ENCODE measurements around the gene IGF2BP1.

IGF2BP1 gene

GRCh38 chr17:48960834-48961515, 36.2 kb upstream of the IGF2BP1 start:
- Histone ChIP-seq H4K20me1 (ENCODE audit: insufficient read depth) (no peaks in the 10 kb centered on the region), H3K27me3 (ENCODE audit: insufficient read depth, low read depth) (peaks cover 35% of the 10 kb centered on the region; the same call in 1 of the 2 replicates), H3K9ac (no peak overlapping the region), H2AFZ (ENCODE audit: low read depth) (no peak overlapping the region), H3K4me2 (no peak overlapping the region), H3K4me3 (IDR thresholded peaks at IDR 0.05; ENCODE audit: insufficient read depth, low read depth, low read length) (no peak overlapping the region), H3K4me1 (ENCODE audit: low read depth, poor library complexity, severe bottlenecking) (no peaks in the 10 kb centered on the region), H3K79me2 (ENCODE audit: insufficient read depth, low read depth) (no peaks in the 10 kb centered on the region), H3K27ac (no peak overlapping the region), H3K36me3 (ENCODE audit: insufficient read depth) (no peaks in the 10 kb centered on the region)
- no peak for TF ChIP-seq CTCF (conservative IDR thresholded peaks at IDR 0.05; ENCODE audit: low read depth, low read length)

GRCh38 chr17:48961516-48962233, 35.5 kb upstream of the IGF2BP1 start:
- Histone ChIP-seq H3K36me3 (ENCODE audit: insufficient read depth) (no peaks in the 10 kb centered on the region), H3K27ac (no peak overlapping the region), H3K4me1 (ENCODE audit: low read depth, poor library complexity, severe bottlenecking) (no peaks in the 10 kb centered on the region), H3K27me3 (ENCODE audit: insufficient read depth, low read depth) (peaks cover 35% of the 10 kb centered on the region; the same call in 1 of the 2 replicates), H3K79me2 (ENCODE audit: insufficient read depth, low read depth) (no peaks in the 10 kb centered on the region), H3K9ac (no peak overlapping the region), H3K4me2 (no peak overlapping the region), H4K20me1 (ENCODE audit: insufficient read depth) (no peaks in the 10 kb centered on the region), H2AFZ (ENCODE audit: low read depth) (no peak overlapping the region), H3K4me3 (IDR thresholded peaks at IDR 0.05; ENCODE audit: insufficient read depth, low read depth, low read length) (no peak overlapping the region)
- no peak for TF ChIP-seq CTCF (conservative IDR thresholded peaks at IDR 0.05; ENCODE audit: low read depth, low read length)

- H3K4me2 ChIP-seq = no peak overlapping the region
- H3K4me1 ChIP-seq (ENCODE audit: low read depth, poor library complexity, severe bottlenecking) = no peaks in the 10 kb centered on the region
Observed at GRCh38 chr17:48970224-48970623, 27.0 kb upstream of the IGF2BP1 start.

More at GRCh38 chr17:48970224-48970623, 27.0 kb upstream of the IGF2BP1 start:
- Histone ChIP-seq H3K79me2 (ENCODE audit: insufficient read depth, low read depth) (no peaks in the 10 kb centered on the region), H3K27ac (no peak overlapping the region), H3K9ac (no peak overlapping the region), H4K20me1 (ENCODE audit: insufficient read depth) (no peaks in the 10 kb centered on the region), H3K4me3 (IDR thresholded peaks at IDR 0.05; ENCODE audit: insufficient read depth, low read depth, low read length) (no peak overlapping the region), H3K36me3 (ENCODE audit: insufficient read depth) (no peaks in the 10 kb centered on the region), H3K27me3 (ENCODE audit: insufficient read depth, low read depth) (peaks cover 3% of the 10 kb centered on the region; the same call in 1 of the 2 replicates), H2AFZ (ENCODE audit: low read depth) (no peak overlapping the region)
- TF ChIP-seq CTCF (conservative IDR thresholded peaks at IDR 0.05; ENCODE audit: low read depth, low read length) = no peak
